NCI-H2081 (cell line): ENCODE measurements around the gene RPS6KA5.
"Not testable (repeated sequence)": the region's sequence is repeated elsewhere in the genome, so short reads cannot be mapped to it uniquely, and the experiment has no call there.

Source experiments
- DNase-seq, 2 experiments: peaks; one replicate each; lab custom pipeline; 2025; lab: John Stamatoyannopoulos, UW

The RPS6KA5 gene

GRCh38 chr14:90870950-90871604, 189.4 kb downstream of the RPS6KA5 start:
- DNase-seq = no peak

- DNase-seq = no peak
Measured at GRCh38 chr14:90867501-90867900, 192.9 kb downstream of the RPS6KA5 start.

GRCh38 chr14:90866833-90867232, 193.6 kb downstream of the RPS6KA5 start:
- DNase-seq = no peak

GRCh38 chr14:90864741-90865140, 195.7 kb downstream of the RPS6KA5 start:
- no peak for DNase-seq

GRCh38 chr14:90858511-90858910, 201.9 kb downstream of the RPS6KA5 start:
- DNase-seq = no peak

GRCh38 chr14:90857866-90858265, 202.6 kb downstream of the RPS6KA5 start:
- no peak for DNase-seq

GRCh38 chr14:90856115-90856514, 204.3 kb downstream of the RPS6KA5 start:
- DNase-seq = not testable (repeated sequence)

GRCh38 chr14:90853116-90853515, 207.3 kb downstream of the RPS6KA5 start:
- DNase-seq = no peak

GRCh38 chr14:90851327-90852036, 209.0 kb downstream of the RPS6KA5 start:
- no peak for DNase-seq

- DNase-seq = no peak
Measured at GRCh38 chr14:90850487-90850886, 210.0 kb downstream of the RPS6KA5 start.

GRCh38 chr14:90849787-90850444, 210.5 kb downstream of the RPS6KA5 start:
- no peak for DNase-seq

GRCh38 chr14:90848944-90849731, 211.3 kb downstream of the RPS6KA5 start:
- DNase-seq = no peak

- DNase-seq = no peak
Measured at GRCh38 chr14:90846511-90846910, 213.9 kb downstream of the RPS6KA5 start.

- no peak for DNase-seq
Measured at GRCh38 chr14:90844321-90844720, 216.1 kb downstream of the RPS6KA5 start.

- DNase-seq = no peak
Measured at GRCh38 chr14:90842726-90843125, 217.7 kb downstream of the RPS6KA5 start.

GRCh38 chr14:90840667-90841066, 219.8 kb downstream of the RPS6KA5 start:
- DNase-seq = not testable (repeated sequence)

- DNase-seq = no peak
Measured at GRCh38 chr14:90839889-90840266, 220.6 kb downstream of the RPS6KA5 start.

- DNase-seq = no peak
Measured at GRCh38 chr14:90839024-90839888, 221.2 kb downstream of the RPS6KA5 start.

- not testable (repeated sequence) for DNase-seq
Measured at GRCh38 chr14:90838531-90838930, 221.9 kb downstream of the RPS6KA5 start.

- DNase-seq = no peak
Measured at GRCh38 chr14:90837355-90837754, 223.1 kb downstream of the RPS6KA5 start.

GRCh38 chr14:90836692-90837063, 223.8 kb downstream of the RPS6KA5 start:
- DNase-seq = no peak
